ENCODE results near the gene SLC25A29. TPM values are rescaled to one million over a fixed set of nuclear protein-coding genes. Genes with fewer than 3 reads are reported as not detected.

The SLC25A29 gene
- total and polyA plus RNA-seq, 2 of the 13 experiments (the other 11 are each of a cell fraction or from before 2014, with no cell fraction given): 12.2 to 17.2 TPM

GRCh38 chr14:100285021-100285912 is 21.0 kb downstream of the SLC25A29 start (continued):
- TF ChIP-seq, protein P1, sequence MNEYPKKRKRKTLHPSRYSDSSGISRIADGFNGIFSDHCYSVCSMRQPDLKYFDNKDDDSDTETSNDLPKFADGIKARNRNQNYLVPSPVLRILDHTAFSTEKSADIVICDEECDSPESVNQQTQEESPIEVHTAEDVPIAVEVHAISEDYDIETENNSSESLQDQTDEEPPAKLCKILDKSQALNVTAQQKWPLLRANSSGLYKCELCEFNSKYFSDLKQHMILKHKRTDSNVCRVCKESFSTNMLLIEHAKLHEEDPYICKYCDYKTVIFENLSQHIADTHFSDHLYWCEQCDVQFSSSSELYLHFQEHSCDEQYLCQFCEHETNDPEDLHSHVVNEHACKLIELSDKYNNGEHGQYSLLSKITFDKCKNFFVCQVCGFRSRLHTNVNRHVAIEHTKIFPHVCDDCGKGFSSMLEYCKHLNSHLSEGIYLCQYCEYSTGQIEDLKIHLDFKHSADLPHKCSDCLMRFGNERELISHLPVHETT (CRISPR knock-in tag; conservative IDR thresholded peaks at IDR 0.05): 0 out of 2 replicates have a peak, but pooled peaks have one; percentile 18
- TF ChIP-seq ZNF816 (CRISPR knock-in tag; IDR thresholded peaks at IDR 0.05; ENCODE audit: borderline replicate concordance) (no peak; the same call in 1 of the 2 replicates), ZNF616 (CRISPR knock-in tag; IDR thresholded peaks at IDR 0.05; ENCODE audit: low read depth) (no peak), MEIS2 (CRISPR knock-in tag; IDR thresholded peaks at IDR 0.05) (peak; percentile 92), GTF3A (CRISPR knock-in tag; conservative IDR thresholded peaks at IDR 0.05) (no peak), SMC3 (IDR thresholded peaks at IDR 0.05; ENCODE audit: low read length) (no peak), ZNF317 (CRISPR knock-in tag; IDR thresholded peaks at IDR 0.05) (0 out of 2 replicates have a peak, but pooled peaks have one; percentile 36), ARID5B (CRISPR knock-in tag; IDR thresholded peaks at IDR 0.05) (no peak; the same call in 1 of the 2 replicates), ZNF773 (CRISPR knock-in tag; IDR thresholded peaks at IDR 0.05; ENCODE audit: borderline replicate concordance) (no peak; the same call in 1 of the 2 replicates), MED8 (CRISPR knock-in tag; IDR thresholded peaks at IDR 0.05; ENCODE audit: insufficient replicate concordance) (peak; percentile 61), ELK4 (CRISPR knock-in tag; IDR thresholded peaks at IDR 0.05; ENCODE audit: borderline replicate concordance) (no peak), NFIB (CRISPR knock-in tag; IDR thresholded peaks at IDR 0.05; ENCODE audit: borderline replicate concordance) (no peak), RFX1 (IDR thresholded peaks at IDR 0.05) (no peak), NRL (CRISPR knock-in tag; IDR thresholded peaks at IDR 0.05; ENCODE audit: borderline replicate concordance) (no peak), XRCC5 (optimal IDR thresholded peaks at IDR 0.05; ENCODE audit: low read length) (peak; percentile 43), ZNF230 (CRISPR knock-in tag; IDR thresholded peaks at IDR 0.05) (no peak)
- TF ChIP-seq, protein P2, sequence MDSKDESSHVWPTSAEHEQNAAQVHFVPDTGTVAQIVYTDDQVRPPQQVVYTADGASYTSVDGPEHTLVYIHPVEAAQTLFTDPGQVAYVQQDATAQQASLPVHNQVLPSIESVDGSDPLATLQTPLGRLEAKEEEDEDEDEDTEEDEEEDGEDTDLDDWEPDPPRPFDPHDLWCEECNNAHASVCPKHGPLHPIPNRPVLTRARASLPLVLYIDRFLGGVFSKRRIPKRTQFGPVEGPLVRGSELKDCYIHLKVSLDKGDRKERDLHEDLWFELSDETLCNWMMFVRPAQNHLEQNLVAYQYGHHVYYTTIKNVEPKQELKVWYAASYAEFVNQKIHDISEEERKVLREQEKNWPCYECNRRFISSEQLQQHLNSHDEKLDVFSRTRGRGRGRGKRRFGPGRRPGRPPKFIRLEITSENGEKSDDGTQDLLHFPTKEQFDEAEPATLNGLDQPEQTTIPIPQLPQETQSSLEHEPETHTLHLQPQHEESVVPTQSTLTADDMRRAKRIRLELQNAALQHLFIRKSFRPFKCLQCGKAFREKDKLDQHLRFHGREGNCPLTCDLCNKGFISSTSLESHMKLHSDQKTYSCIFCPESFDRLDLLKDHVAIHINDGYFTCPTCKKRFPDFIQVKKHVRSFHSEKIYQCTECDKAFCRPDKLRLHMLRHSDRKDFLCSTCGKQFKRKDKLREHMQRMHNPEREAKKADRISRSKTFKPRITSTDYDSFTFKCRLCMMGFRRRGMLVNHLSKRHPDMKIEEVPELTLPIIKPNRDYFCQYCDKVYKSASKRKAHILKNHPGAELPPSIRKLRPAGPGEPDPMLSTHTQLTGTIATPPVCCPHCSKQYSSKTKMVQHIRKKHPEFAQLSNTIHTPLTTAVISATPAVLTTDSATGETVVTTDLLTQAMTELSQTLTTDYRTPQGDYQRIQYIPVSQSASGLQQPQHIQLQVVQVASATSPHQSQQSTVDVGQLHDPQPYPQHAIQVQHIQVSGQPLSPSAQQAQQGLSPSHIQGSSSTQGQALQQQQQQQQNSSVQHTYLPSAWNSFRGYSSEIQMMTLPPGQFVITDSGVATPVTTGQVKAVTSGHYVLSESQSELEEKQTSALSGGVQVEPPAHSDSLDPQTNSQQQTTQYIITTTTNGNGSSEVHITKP (CRISPR knock-in tag; IDR thresholded peaks at IDR 0.05; ENCODE audit: low read depth): no peak
- TF ChIP-seq, protein P3, sequence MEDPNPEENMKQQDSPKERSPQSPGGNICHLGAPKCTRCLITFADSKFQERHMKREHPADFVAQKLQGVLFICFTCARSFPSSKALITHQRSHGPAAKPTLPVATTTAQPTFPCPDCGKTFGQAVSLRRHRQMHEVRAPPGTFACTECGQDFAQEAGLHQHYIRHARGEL (CRISPR knock-in tag; IDR thresholded peaks at IDR 0.05): no peak
